Dedifferentiated amniotic fluid mesenchymal stem cell (primary cell): Measurements from ENCODE around the gene MDH1.
"Not testable (repeated sequence)": the region's sequence is repeated elsewhere in the genome, so short reads cannot be mapped to it uniquely, and the experiment has no call there.

Experiments
- DNase-seq: peaks from one replicate; pipeline ENCODE4 v3.0.0-alpha.2; 2016; ENCODE audit errors: extremely low spot score

Gene MDH1

GRCh38 chr2:63588385-63589147, at the start of gene MDH1, which contains the start of gene WDPCP:
Gene MDH1 (plus strand): TSS chr2:63588963. CDS start chr2:63589044, 81 bp downstream.
Gene WDPCP (minus strand): TSS chr2:63588477. CDS start chr2:63588271, 206 bp downstream.
- peak; percentile 100 for DNase-seq

GRCh38 chr2:63539416-63540162, 49.2 kb upstream of the MDH1 start:
- DNase-seq, result peak; percentile 4

GRCh38 chr2:63544017-63544627, 44.6 kb upstream of the MDH1 start:
- no peak for DNase-seq

GRCh38 chr2:63545023-63545422, 43.7 kb upstream of the MDH1 start:
- DNase-seq, result no peak

GRCh38 chr2:63553049-63553448, 35.7 kb upstream of the MDH1 start:
- DNase-seq, result no peak

GRCh38 chr2:63555299-63555698, 33.5 kb upstream of the MDH1 start:
- no peak for DNase-seq

GRCh38 chr2:63555931-63556330, 32.8 kb upstream of the MDH1 start:
- no peak for DNase-seq

- DNase-seq, result not testable (repeated sequence)
These were observed 30.9 kb upstream of the MDH1 start for GRCh38 chr2:63557819-63558218.

GRCh38 chr2:63558922-63559321, 29.8 kb upstream of the MDH1 start:
- DNase-seq, result not testable (repeated sequence)

GRCh38 chr2:63562751-63563150, 26.0 kb upstream of the MDH1 start:
- DNase-seq, result no peak

- no peak for DNase-seq
These were observed 19.0 kb upstream of the MDH1 start for GRCh38 chr2:63569740-63570139.

- no peak for DNase-seq
These were observed 17.5 kb upstream of the MDH1 start for GRCh38 chr2:63571291-63571690.

GRCh38 chr2:63572001-63572400, 16.8 kb upstream of the MDH1 start:
- no peak for DNase-seq

GRCh38 chr2:63573026-63573425, 15.7 kb upstream of the MDH1 start:
- not testable (repeated sequence) for DNase-seq

GRCh38 chr2:63573726-63574345, 14.9 kb upstream of the MDH1 start:
- DNase-seq, result not testable (repeated sequence)

- no peak for DNase-seq
These were observed 12.2 kb upstream of the MDH1 start for GRCh38 chr2:63576546-63576945.

- no peak for DNase-seq
These were observed 10.0 kb upstream of the MDH1 start for GRCh38 chr2:63578767-63579166.

- DNase-seq, result no peak
These were observed 8.0 kb upstream of the MDH1 start for GRCh38 chr2:63580651-63581297.

GRCh38 chr2:63581298-63581961, 7.3 kb upstream of the MDH1 start:
- no peak for DNase-seq

- DNase-seq, result no peak
These were observed 5.9 kb upstream of the MDH1 start for GRCh38 chr2:63582873-63583272.

GRCh38 chr2:63587814-63588384, 864 bp upstream of the MDH1 start:
- DNase-seq, result no peak
